ENCODE data around the gene SNX19.

The SNX19 gene

GRCh38 chr11:130827451-130828377 is 88.6 kb downstream of the SNX19 start:
- peak; percentile 51 for DNase-seq (ENCODE audit: low read depth, low spot score)

GRCh38 chr11:130826572-130826971 is 89.7 kb downstream of the SNX19 start:
- H3K4me3 ChIP-seq (ENCODE audit: low read length) = no peak overlapping the region
- no peak for DNase-seq (ENCODE audit: low read depth, low spot score)

More at GRCh38 chr11:130827451-130828377, 88.6 kb downstream of the SNX19 start:
- H3K4me3 ChIP-seq (ENCODE audit: low read length) = no peak overlapping the region

GRCh38 chr11:130825983-130826382 is 90.3 kb downstream of the SNX19 start:
- DNase-seq (ENCODE audit: low read depth, low spot score) = no peak
- H3K4me3 ChIP-seq (ENCODE audit: low read length) = no peak overlapping the region

- no peak for DNase-seq (ENCODE audit: low read depth, low spot score)
- H3K4me3 ChIP-seq (ENCODE audit: low read length) = no peak overlapping the region
These were observed 90.7 kb downstream of the SNX19 start for GRCh38 chr11:130825561-130825960.

All from Jurkat, Clone E6-1 (cell line).